Fibroblast of mammary gland (primary cell): ENCODE results near the gene FBN1.
A peak's percentile ranks its signal among the peaks of the same experiment; 100 is the strongest.

Experiments
- DNase-seq: peaks from one replicate; pipeline ENCODE4 v3.0.0-alpha.2; 2010; ENCODE audit warnings: low read depth
- H3K4me3 ChIP-seq: 2 replicates; pipeline ENCODE4 v1.5.1; 2011; ENCODE audit warnings: low read depth, mild to moderate bottlenecking, low read length, moderate library complexity; ENCODE audit not compliant: control insufficient read depth
- TF ChIP-seq, protein P1 (sequence below): conservative IDR thresholded peaks from 2 replicates; pipeline ENCODE4 v1.5.1; 2011; ENCODE audit warnings: low read depth, low read length, inconsistent platforms; ENCODE audit not compliant: control insufficient read depth, insufficient read depth

The FBN1 gene

DNA sequence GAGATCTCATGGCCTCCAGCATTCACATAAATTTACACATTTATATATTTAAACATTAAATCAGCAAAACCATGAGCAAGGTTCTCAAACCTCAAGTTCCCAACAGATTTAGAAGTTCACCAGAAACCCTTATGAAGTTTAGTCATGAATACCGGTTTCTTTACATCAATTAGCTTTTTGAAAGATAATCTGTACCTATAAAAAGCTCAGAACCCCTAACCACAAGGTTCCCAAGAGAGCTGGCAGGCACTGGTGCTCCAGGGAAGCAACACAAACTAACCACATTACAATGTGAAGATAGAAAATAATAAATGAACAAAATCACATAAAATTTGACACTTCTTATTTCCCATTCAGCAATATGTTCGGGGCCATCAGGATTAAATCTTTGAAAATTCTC is 150.9 kb downstream of the FBN1 start:
- TF ChIP-seq, protein P1, sequence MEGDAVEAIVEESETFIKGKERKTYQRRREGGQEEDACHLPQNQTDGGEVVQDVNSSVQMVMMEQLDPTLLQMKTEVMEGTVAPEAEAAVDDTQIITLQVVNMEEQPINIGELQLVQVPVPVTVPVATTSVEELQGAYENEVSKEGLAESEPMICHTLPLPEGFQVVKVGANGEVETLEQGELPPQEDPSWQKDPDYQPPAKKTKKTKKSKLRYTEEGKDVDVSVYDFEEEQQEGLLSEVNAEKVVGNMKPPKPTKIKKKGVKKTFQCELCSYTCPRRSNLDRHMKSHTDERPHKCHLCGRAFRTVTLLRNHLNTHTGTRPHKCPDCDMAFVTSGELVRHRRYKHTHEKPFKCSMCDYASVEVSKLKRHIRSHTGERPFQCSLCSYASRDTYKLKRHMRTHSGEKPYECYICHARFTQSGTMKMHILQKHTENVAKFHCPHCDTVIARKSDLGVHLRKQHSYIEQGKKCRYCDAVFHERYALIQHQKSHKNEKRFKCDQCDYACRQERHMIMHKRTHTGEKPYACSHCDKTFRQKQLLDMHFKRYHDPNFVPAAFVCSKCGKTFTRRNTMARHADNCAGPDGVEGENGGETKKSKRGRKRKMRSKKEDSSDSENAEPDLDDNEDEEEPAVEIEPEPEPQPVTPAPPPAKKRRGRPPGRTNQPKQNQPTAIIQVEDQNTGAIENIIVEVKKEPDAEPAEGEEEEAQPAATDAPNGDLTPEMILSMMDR, result no peak
- DNase-seq, result peak; percentile 72
- no peak overlapping the region for H3K4me3 ChIP-seq

DNA sequence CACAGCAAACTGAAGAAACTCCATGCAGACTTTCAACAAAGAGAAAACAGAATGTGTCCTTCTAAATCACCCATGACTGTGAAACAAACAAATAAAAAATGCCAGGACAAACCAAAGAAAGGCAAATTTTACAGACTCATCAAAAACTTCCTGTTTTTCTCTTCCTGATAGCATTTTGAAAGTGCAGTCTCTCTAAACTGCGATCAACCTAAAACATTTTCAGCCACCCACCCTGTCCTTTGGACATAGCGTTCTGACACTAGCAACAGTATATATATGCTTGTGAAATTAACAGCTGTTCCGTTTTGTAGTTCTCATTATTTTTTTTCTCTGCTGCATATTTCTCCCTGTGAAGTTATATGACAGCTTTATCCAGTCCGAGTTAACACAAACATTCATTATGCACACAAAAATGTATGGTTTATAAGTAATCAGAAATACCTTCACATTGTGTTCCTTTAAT is 151.7 kb downstream of the FBN1 start:
- DNase-seq, result no peak
- TF ChIP-seq, protein P1, result no peak
- peak overlapping the region; percentile 9 for H3K4me3 ChIP-seq

DNA sequence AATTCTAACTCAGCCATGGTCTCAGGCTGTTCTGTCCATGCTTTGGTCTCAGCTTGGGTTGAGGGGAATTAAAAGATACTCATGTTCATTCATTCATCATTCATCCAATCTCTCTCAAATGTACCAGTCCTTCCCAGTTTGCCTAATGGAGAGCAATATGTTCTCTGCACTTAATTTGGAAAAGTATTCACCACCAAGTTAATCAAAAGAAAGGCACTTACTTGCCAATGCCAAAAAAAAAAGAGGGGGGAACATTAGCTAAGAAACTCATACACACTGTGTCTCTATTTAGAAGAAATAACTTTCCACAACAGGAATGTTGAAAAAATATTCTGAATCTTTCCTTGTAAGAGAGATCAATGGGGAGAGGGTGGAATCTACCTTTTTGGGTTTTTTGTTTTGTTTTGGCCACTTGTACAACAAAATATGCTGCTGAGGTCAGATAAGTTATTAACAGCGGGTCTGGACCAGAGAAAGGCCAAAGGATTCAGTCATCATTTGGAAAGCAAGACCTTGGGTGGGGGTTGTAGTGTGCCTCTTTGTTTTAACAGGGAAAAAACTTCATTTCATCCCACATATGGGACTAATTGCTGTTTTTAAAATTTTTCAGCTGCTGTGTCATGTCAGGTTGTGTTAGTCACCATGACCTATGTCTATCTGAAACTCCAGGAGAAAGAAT is 152.3 kb downstream of the FBN1 start:
- DNase-seq, result peak; percentile 98
- TF ChIP-seq, protein P1, result no peak
- H3K4me3 ChIP-seq, result no peak overlapping the region

DNA sequence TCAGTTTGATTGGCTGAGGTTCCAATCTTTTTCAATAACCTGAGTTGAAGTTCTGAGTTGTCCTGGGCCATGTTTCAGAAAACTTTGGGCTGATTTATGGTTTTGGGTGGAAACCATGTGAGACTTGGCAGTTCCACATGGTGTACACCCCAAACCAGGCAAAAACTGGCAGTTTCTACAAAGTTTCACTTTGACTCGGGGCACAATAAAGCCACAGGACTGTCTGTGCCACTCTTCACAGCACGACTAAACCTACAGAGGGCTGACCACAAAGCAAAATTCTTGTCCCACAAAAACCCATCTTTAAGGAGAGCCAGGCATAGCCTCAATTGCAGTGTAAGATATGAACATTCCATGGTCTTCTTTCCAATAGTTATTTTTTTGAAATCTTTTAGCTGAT is 159.3 kb downstream of the FBN1 start:
- no peak overlapping the region for H3K4me3 ChIP-seq
- no peak for DNase-seq
- TF ChIP-seq, protein P1, result no peak

DNA sequence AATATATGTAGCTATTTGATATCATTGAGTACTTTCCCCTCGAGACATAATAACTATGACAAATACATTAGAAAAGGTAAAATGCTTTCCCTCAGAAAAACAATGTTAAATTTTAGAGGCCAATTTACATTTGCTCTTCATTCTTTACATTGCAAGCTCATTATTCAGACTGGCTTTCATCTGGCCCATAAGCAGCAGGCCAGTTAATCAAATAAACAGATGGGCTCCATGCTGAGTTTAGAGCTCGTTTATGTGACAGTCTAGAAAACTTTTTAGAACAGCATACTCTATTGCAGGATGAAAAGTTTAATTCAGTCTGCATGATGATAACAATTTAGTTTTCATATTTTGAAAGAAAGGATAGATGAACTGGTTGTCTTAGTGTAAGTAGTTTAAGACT is 163.7 kb downstream of the FBN1 start:
- TF ChIP-seq, protein P1, result no peak
- no peak overlapping the region for H3K4me3 ChIP-seq
- no peak for DNase-seq

DNA sequence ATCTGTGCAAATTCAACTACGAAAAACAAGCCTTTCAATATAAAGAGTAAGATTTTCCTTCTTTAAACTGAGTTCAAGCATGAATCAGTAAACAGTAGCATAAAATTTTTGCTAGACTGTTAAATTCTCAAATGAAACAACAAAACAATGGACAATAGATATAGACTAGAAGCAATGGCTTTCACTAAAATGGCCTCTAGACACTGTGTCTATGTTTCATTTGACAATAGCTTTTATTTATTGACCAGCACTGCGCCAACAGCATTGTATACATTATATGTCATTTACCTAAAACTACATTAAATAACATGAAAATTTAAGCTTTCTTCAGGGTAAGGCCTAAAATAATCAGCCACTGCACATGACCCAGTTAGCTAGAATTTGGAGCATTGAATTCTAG is 165.8 kb downstream of the FBN1 start:
- DNase-seq, result no peak
- TF ChIP-seq, protein P1, result no peak
- no peak overlapping the region for H3K4me3 ChIP-seq

DNA sequence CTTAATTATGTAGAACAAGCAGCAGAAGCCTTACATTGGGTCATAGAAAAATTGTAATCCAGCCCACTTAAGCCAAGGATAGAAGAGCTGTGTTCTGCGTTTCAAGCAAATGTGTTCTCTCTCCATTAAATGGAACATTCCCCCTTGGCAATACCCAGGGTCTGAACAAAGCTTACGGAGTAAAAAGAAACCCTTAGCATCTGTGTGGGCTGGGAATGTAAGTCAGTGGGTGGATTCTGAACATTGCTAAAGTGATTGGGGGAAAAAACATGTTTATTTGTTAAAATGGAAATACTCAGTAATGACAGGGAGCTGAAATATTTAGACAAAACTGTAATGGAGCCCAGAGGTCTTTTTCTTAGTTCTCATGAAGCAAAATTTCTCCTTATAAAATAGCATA is 166.9 kb downstream of the FBN1 start:
- TF ChIP-seq, protein P1, result no peak

More for the DNA sequence above, 166.9 kb downstream of the FBN1 start:
- DNase-seq, result peak; percentile 35
- no peak overlapping the region for H3K4me3 ChIP-seq
